Gastroesophageal sphincter (tissue), 3 donors: ENCODE measurements around the gene CHST9.

Source experiments
- POLR2A ChIP-seq, 2 donors: fragments of 450-650 bp; IDR thresholded peaks; one replicate each; pipeline ENCODE4 v1.6.1; 2017; ENCODE audit warnings: antibody characterized with exemption in 2 of 2, mild to moderate bottlenecking in 2 of 2, moderate library complexity in 1 of 2
- TF ChIP-seq, protein P1 (sequence below), 4 experiments: fragments of 200-600 bp in 2 of 4; fragments of 450-650 bp in 2 of 4; sonication (generic) in 1 of 4; IDR thresholded peaks; one replicate each; pipeline ENCODE4 v1.5.1; 2017 to 2019; ENCODE audit warnings: antibody characterized with exemption in 4 of 4, mild to moderate bottlenecking in 2 of 4, moderate library complexity in 2 of 4

DNA sequence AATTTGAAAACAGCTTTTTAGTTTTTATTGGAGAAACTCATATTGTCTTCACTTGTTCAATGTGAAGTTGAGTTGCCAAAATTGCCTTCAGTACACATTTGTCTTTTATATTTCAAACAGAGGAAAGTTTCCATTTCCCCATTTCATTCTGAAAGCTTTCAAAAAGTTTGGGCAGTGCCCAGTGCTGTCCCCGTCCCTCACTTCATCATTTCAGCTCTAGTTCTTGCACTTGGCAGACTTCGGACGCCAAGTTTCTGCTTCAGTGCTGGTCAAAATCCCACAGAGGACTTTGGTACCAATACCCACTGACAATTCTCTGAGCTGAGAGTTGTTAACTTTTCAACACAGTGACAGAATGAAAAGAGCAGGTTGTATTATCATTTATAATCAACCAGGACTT lies 276.2 kb downstream of the CHST9 start:
- TF ChIP-seq, protein P1, sequence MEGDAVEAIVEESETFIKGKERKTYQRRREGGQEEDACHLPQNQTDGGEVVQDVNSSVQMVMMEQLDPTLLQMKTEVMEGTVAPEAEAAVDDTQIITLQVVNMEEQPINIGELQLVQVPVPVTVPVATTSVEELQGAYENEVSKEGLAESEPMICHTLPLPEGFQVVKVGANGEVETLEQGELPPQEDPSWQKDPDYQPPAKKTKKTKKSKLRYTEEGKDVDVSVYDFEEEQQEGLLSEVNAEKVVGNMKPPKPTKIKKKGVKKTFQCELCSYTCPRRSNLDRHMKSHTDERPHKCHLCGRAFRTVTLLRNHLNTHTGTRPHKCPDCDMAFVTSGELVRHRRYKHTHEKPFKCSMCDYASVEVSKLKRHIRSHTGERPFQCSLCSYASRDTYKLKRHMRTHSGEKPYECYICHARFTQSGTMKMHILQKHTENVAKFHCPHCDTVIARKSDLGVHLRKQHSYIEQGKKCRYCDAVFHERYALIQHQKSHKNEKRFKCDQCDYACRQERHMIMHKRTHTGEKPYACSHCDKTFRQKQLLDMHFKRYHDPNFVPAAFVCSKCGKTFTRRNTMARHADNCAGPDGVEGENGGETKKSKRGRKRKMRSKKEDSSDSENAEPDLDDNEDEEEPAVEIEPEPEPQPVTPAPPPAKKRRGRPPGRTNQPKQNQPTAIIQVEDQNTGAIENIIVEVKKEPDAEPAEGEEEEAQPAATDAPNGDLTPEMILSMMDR (IDR thresholded peaks at IDR 0.05) = no peak
- no peak for TF ChIP-seq POLR2A (IDR thresholded peaks at IDR 0.05)
